GM11168 (cell line): ENCODE results near the gene LTC4S.
"Not testable (repeated sequence)": the region's sequence is repeated elsewhere in the genome, so short reads cannot be mapped to it uniquely, and the experiment has no call there.

Experiments
- in situ Hi-C: fragments of 300-500 bp; cut with MboI; formaldehyde crosslinking; loops from one replicate; pipeline ENCODE4 v1.12.0; 2022; ENCODE audit warnings: low sequenced_read_pairs; ENCODE audit not compliant: unreplicated experiment

The LTC4S gene

DNA sequence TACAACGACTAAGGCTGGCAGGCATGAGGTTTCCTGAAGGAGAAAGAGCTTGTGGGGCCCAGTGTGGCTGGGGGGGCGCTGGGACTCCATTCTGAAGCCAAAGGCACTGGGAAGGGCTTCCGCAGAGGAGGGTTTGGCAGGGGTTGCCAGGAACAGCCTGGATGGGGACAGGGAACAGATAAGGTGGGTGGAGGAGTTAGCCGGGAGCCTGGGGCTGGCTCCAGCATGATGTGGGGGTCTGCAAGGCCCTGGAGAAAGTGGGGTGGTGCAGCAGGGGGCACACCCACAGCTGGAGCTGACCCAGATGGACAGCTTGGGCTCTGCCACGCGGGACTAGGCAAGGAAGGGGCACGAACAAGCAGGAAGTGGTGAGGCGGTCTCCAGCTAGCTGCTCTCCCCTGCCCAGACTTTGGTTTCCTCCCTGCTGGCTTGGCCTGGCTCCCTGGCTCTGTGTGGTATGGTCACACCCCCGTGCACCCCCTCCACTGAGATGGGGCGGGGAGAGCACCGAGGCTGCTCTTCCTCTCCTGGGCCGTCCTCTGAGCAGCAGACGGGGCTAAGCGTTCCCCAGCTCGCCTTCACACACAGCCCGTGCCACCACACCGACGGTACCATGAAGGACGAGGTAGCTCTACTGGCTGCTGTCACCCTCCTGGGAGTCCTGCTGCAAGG lies at the start of gene LTC4S:
Gene LTC4S, plus strand, starts transcription at position 519 of the 672 bp plus-strand sequence. Its CDS starts 95 bp downstream, at position 614.
- in situ Hi-C loops, result loop anchor here (10.0 kb wide), 1 partner anchor 111 kb away; the partner anchor contains the start of gene TBC1D9B

GRCh38 chr5:179744106-179744505 lies 49.7 kb upstream of the LTC4S start:
- in situ Hi-C loops, result not testable (repeated sequence)

DNA sequence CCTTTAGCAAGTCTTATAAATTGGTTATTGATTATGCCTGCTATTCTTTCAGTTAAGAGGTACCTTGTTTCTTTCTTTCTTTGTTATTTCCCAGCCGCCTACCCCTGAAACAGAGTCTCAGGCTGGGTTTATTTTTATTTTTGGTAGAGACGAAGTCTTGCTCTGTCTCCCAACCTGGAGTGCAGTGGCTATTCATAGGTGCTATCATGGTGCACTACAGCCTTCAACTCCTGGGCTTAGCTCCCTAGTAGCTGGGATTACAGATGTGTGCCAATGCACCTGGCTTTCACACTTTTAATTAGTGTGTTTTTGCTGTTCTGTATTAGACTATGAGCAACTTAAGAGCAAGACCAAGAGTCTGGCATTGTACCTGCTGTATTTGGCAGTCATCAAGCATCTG lies 46.9 kb upstream of the LTC4S start:
- in situ Hi-C loops, result no loop called here

DNA sequence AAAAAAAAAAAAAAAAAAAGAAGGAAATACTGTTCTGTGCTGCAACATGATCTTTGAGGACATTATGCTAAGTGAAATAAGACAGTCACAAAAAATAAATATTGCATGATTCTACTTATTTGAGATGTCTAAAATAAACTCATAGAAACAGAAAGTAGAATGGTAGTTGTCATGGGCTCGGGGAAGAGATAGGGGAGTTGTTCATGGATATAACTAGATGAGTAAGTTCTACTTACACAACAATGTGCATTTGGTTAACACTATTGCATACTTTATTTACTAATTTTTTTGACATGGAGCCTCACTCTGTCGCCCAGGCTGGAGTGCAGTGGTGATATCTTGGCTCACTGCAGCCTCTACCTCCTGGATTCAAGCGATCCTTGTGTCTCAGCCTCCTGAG lies 46.0 kb upstream of the LTC4S start:
- in situ Hi-C loops, result no loop called here

DNA sequence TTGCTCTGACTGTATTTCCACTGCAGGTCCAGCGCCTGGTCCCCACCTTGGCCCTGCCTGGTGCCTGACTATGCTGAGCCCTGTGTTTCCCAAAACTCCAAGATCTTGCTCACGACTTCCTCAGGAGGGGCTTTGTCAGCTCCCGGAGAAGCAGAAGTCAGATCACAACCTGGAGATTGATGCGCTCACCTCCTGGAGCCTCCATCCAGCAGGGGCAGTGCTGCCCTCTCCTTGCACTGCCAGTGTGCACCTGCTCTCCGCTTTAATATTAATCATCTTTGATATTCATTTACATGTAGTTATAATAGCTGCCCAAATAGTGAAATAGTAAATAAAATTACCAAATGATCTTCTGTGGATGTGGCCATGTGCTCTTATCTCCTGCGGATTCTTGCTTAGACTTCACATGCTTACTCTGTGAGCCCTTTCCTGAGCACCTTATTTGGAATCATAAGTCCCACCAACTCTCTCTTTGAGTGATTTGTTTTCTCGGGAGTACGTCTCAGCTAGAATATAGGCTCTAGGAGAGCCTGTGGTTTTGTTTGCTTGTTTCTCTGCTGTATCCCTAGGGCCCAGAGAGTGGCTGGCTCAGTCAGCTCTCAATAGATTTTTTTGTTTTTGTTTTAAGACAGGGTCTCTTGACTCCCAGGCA lies 43.8 kb upstream of the LTC4S start:
- in situ Hi-C loops, result no loop called here

GRCh38 chr5:179753971-179754370 lies 39.8 kb upstream of the LTC4S start:
- in situ Hi-C loops, result no loop called here

DNA sequence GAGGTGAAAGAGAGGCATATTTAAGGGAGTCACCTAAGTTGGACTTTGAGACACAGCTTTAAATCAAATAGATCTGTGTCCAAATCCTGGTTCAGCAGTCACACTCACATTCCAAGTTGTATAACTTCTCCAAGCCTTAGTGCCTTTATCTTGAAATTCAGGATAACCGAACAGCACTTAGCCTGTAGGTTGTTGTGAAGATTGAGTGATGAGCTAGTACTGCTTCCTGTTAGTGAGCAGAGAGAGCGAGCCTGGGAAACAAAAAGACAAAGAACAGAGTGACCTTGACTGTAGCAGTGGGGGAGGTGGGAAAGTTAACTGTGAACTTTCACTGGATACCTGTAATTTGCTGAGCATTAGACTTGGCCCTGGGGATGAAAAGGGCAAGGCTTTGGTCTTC lies 38.8 kb upstream of the LTC4S start:
- in situ Hi-C loops, result no loop called here

DNA sequence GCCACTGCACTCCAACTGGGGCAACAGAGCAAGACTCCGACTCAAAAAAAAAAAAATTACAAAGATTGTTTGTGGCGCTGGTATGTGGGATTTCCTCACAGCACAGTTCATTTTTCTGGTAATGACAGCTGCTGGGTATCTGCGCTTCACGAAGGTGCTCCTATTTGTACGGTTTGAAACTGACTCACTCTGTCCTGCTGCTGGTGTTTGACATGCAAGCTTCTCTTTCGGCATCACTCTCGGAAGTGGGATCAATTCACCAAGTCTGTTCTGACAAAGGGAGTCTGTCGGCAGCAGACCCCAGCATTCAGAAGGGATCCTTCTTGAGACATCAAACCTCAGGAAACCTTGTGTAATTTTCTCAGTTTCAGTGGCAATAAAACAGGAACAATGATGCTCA lies 34.8 kb upstream of the LTC4S start:
- in situ Hi-C loops, result no loop called here

- in situ Hi-C loops, result no loop called here
These were observed 33.9 kb upstream of the LTC4S start for GRCh38 chr5:179759581-179760551.

DNA sequence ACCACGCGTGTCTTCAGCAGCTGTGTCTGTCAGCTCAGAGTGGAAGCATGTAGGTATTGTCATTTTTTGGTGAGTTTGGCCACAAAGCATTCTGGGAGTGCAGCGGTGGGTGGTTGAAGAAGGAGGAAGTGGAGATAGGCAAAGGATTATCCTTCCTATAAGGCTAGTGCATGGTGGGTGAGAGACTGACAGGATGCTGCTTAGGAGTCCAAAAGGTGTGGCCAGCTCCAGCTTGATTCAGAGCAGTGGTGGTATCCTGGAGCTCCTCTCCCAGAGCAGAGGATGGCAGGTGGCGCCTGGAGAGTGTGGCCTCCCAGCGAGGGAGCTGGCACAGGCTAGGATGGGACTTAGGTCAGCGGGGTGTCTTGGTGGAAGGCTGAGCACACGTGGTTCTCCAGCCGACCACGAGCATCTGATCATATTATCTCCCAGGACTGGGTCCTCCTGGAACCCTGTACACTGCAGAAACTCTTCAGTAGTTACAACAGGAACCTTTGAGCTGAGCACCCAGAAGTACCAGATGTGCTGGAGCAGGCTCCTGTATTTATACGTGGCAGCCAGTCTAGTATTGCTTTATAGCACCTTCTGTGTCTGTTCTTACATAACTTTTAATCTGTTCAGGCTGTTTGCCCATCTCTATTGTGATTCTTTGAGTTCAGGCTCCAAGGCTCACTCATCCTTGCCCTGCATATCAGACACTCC lies 31.6 kb upstream of the LTC4S start:
- in situ Hi-C loops, result no loop called here

- in situ Hi-C loops, result no loop called here
These were observed 31.0 kb upstream of the LTC4S start for GRCh38 chr5:179762781-179763176.

GRCh38 chr5:179763215-179763945 lies 30.4 kb upstream of the LTC4S start:
- in situ Hi-C loops, result no loop called here

DNA sequence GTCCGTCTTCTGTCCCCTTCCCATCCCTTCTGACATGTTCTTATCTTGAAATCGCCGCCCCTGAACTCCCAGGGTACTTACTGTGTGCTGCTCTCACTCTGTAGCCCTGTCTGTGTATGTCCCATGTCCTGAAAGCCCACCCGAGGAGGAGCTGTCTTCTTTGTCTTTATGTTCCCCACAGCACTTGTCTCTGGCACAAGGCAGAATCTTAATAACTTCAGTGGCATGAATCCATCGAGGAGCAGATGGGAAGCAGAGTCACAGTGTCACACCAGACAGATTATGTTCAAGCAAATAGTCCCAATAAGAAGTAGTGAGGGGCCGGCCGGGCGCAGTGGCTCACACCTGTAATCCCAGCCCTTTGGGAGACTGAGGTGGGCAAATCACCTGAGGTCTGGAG lies 29.7 kb upstream of the LTC4S start:
- in situ Hi-C loops, result no loop called here

GRCh38 chr5:179765400-179765799 lies 28.4 kb upstream of the LTC4S start:
- in situ Hi-C loops, result no loop called here

DNA sequence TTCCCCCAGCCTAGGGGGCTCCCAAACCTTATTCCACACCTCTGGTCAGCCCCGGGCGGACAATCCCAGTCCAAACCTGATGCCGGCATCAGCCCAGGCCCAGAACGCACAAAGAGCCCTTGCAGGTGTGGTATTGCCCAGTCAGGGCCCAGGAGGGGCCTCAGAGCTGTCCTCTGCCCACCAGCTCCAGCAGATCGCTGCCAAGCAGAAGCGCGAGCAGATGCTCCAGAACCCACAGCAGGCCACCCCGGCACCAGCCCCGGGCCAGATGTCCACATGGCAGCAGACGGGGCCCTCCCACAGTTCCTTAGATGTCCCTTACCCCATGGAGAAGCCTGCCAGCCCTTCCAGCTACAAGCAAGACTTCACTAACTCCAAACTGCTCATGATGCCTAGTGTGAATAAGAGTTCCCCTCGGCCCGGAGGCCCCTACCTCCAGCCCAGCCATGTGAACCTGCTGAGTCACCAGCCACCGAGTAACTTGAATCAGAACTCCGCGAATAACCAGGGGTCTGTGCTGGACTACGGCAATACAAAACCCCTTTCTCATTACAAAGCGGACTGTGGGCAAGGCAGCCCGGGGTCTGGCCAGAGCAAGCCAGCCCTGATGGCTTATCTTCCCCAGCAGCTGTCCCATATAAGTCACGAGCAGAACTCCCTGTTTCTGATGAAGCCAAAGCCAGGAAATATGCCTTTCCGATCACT lies 27.6 kb upstream of the LTC4S start:
- in situ Hi-C loops, result no loop called here

DNA sequence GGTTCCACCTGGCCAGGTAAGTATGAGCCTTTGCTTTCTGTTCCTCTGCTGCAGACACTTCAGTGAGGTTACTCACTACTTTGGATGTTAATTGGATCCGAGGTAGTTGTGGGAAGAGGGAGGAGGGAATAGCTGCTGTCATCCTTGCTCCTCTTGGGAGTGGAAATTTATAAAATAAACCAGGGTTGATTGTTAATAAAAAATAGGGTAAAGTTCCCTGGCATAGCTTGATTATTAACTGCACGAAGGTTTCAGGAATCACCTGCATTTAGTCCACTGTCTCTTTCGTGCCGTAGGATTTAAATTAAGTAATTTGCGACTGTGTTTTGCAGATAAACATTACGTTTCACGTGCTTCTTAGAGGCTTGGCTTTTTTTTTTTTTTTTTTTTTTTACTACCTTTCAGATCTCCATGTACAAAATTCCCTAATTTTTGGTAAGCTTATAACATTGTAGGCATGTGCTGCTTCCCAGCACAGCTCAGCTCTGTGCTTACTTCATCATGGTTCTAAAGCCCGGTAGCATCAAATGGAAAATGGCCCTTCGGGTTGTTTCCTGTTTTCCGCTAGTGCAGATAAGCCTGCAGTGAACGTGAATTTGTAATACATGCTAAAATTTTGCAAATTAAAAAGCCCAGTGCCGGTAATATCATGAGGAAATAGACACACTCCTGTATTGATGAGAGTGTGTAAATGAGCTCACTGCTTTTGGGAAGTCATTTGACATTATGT lies 26.9 kb upstream of the LTC4S start:
- in situ Hi-C loops, result no loop called here

DNA sequence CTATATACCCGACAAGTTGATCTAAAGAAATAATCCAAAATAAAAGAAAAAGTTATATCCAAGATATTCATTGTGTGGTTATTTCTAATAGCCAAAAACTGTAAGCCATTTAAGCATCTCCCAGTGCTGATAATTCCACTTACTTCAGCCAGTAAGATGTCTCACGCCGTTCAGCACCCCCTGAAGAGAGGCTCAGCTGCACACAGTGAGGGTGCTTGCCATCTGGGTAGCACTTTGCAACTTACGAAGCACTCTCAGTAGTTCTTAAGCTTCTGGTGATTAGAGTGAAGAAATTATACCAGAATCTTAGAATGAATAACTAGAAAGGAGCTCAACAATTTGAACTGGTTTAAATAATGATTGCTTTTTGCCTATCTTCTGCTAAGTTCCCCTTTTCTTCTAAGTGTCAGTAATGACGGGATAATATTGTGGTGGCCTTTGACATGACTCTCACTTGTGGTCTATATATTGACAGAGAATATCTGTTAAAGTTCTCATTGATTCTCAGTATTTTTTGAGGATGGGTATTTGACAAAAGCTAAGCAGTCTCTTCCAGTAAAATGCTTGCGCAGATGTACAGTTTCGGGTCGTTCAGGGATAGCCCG lies 26.2 kb upstream of the LTC4S start:
- in situ Hi-C loops, result no loop called here
